DOHH2 (cell line): ENCODE measurements around the gene CEP290.

Experiments used
- H3F3A ChIP-seq: fragments of 200-600 bp; sonication (generic), shearing (Covaris generic); 2 replicates; pipeline ENCODE4 v1.6.0; 2016; ENCODE audit warnings: antibody characterized with exemption, mild to moderate bottlenecking; ENCODE audit not compliant: control insufficient read depth, insufficient read depth
- H3K27ac ChIP-seq: fragments of 200-600 bp; sonication (generic); 2 replicates; pipeline ENCODE4 v1.5.1; 2014; ENCODE audit warnings: low read depth, mild to moderate bottlenecking, low read length, moderate library complexity
- H3K27me3 ChIP-seq: fragments of 200-600 bp; sonication (generic); 2 replicates; pipeline ENCODE4 v1.6.1; 2014; ENCODE audit warnings: mild to moderate bottlenecking, low read length, mixed read lengths; ENCODE audit not compliant: control insufficient read depth
- H3K36me3 ChIP-seq: fragments of 200-600 bp; sonication (generic); 2 replicates; pipeline ENCODE4 v1.6.1; 2014; ENCODE audit warnings: mild to moderate bottlenecking, low read length, moderate library complexity, mixed read lengths; ENCODE audit not compliant: control insufficient read depth
- H3K4me1 ChIP-seq: fragments of 200-600 bp; sonication (generic); 2 replicates; pipeline ENCODE4 v1.6.1; 2014; ENCODE audit warnings: mild to moderate bottlenecking, low read length, mixed read lengths; ENCODE audit not compliant: control insufficient read depth
- H3K4me2 ChIP-seq: fragments of 200-600 bp; sonication (generic); 2 replicates; pipeline ENCODE4 v1.6.0; 2014; ENCODE audit warnings: mild to moderate bottlenecking, low read length, moderate library complexity
- H3K4me3 ChIP-seq: fragments of 200-600 bp; sonication (generic); 2 replicates; pipeline ENCODE4 v1.5.1; 2014; ENCODE audit warnings: mild to moderate bottlenecking, low read length, mixed read lengths
- H3K79me2 ChIP-seq: fragments of 200-600 bp; sonication (generic); 2 replicates; pipeline ENCODE4 v1.6.1; 2014; ENCODE audit warnings: mild to moderate bottlenecking, low read length, mixed read lengths; ENCODE audit not compliant: control insufficient read depth
- H3K9me2 ChIP-seq: fragments of 200-600 bp; sonication (generic); replicated peaks from 2 replicates; pipeline ENCODE4 v1.6.1; 2014; ENCODE audit warnings: mild to moderate bottlenecking, low read length, mixed read lengths; ENCODE audit not compliant: control insufficient read depth
- H3K9me3 ChIP-seq: fragments of 200-600 bp; sonication (generic); 2 replicates; pipeline ENCODE4 v1.6.1; 2014; ENCODE audit warnings: antibody characterized with exemption, low read length, mixed read lengths; ENCODE audit not compliant: control insufficient read depth, insufficient read depth
- H4K20me1 ChIP-seq: fragments of 200-600 bp; sonication (generic); 2 replicates; pipeline ENCODE4 v1.6.0; 2014; ENCODE audit warnings: low read depth, mild to moderate bottlenecking, antibody characterized with exemption, low read length, moderate library complexity; ENCODE audit not compliant: control insufficient read depth, insufficient read depth
- CTCF ChIP-seq: fragments of 200-600 bp; sonication (generic); IDR thresholded peaks from one replicate; pipeline ENCODE4 v1.5.1; 2014; ENCODE audit warnings: antibody characterized with exemption, mild to moderate bottlenecking, low read depth, low read length; ENCODE audit not compliant: poor library complexity, severe bottlenecking
- EZH2phosphoT487 ChIP-seq: fragments of 200-600 bp; sonication (generic); IDR thresholded peaks from 2 replicates; pipeline ENCODE4 v1.6.1; 2017; ENCODE audit warnings: borderline replicate concordance, mild to moderate bottlenecking, antibody characterized with exemption, low read length, moderate library complexity, mixed read lengths

CEP290 gene

GRCh38 chr12:88141774-88142609 lies at the start of gene CEP290, which contains the start of gene TMTC3:
Gene CEP290 (minus strand): TSS chr12:88142088. CDS start chr12:88141307, 781 bp downstream.
Gene TMTC3 (plus strand): TSS chr12:88142307. CDS start chr12:88148316, 6,009 bp downstream.
- H3K27ac ChIP-seq: no peak within 1 kb of the TSS
- H3K36me3 ChIP-seq: peaks cover 20% of the 10 kb centered on the region
- H3K4me2 ChIP-seq: peak within 1 kb of the TSS; percentile 78
- no peaks in the 10 kb centered on the region for H3K27me3 ChIP-seq
- peaks cover 30% of the 10 kb centered on the region for H3K4me1 ChIP-seq
- no peaks in the 10 kb centered on the region; the same call in 1 of the 2 replicates for H4K20me1 ChIP-seq
- no peaks in the 10 kb centered on the region for H3F3A ChIP-seq
- peaks cover 46% of the 10 kb centered on the region for H3K79me2 ChIP-seq
- no peaks in the 10 kb centered on the region for H3K9me3 ChIP-seq
- no peaks in the 10 kb centered on the region for H3K9me2 ChIP-seq
- TF ChIP-seq CTCF (no peak), EZH2phosphoT487 (no peak)
- H3K4me3 ChIP-seq: peak within 1 kb of the TSS; percentile 77

- TF ChIP-seq EZH2phosphoT487 (no peak), CTCF (no peak)
- Histone ChIP-seq H3K4me2 (no peak overlapping the region), H3K4me1 (no peaks in the 10 kb centered on the region), H3K9me2 (no peaks in the 10 kb centered on the region; the same call in 1 of the 2 replicates), H4K20me1 (no peaks in the 10 kb centered on the region), H3K79me2 (no peaks in the 10 kb centered on the region), H3K4me3 (no peak overlapping the region), H3K27me3 (no peaks in the 10 kb centered on the region), H3K36me3 (peaks cover 3% of the 10 kb centered on the region; the same call in 1 of the 2 replicates), H3K27ac (no peak overlapping the region), H3K9me3 (no peaks in the 10 kb centered on the region), H3F3A (no peaks in the 10 kb centered on the region)
These were observed 46.3 kb upstream of the CEP290 start for GRCh38 chr12:88188180-88188579.

- Histone ChIP-seq H3K27ac (no peak overlapping the region), H3K4me1 (no peaks in the 10 kb centered on the region)
- TF ChIP-seq CTCF: no peak
These were observed 45.7 kb upstream of the CEP290 start for GRCh38 chr12:88187571-88187970.

More at GRCh38 chr12:88187571-88187970, 45.7 kb upstream of the CEP290 start:
- H3K4me3 ChIP-seq: no peak overlapping the region
- no peaks in the 10 kb centered on the region for H4K20me1 ChIP-seq
- H3K9me2 ChIP-seq: no peaks in the 10 kb centered on the region; the same call in 1 of the 2 replicates
- H3F3A ChIP-seq: no peaks in the 10 kb centered on the region
- peaks cover 3% of the 10 kb centered on the region; the same call in 1 of the 2 replicates for H3K36me3 ChIP-seq
- H3K27me3 ChIP-seq: no peaks in the 10 kb centered on the region
- H3K79me2 ChIP-seq: no peaks in the 10 kb centered on the region
- H3K4me2 ChIP-seq: no peak overlapping the region
- no peaks in the 10 kb centered on the region for H3K9me3 ChIP-seq
